ENCODE data around the gene OR52A5.

DNA sequence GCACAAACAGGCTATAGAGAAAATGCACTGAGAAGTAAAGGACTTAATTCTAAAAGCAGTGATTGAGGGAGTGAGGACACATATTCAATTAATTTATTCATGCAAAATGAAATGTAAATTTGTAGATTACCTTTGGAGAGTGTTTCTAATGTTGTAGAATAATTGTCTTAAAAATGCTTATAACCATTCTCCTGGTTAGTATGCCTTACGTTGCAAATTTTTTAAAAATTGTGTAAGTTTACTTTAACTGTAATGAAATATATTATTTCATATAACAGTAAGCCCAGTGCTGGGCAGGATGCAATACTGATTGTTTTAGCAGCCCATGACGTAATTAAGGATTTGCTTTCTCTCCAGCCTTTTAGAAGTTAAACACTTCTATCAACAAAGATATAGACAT lies 42.1 kb downstream of the OR52A5 start:
- TF ChIP-seq, protein P1, sequence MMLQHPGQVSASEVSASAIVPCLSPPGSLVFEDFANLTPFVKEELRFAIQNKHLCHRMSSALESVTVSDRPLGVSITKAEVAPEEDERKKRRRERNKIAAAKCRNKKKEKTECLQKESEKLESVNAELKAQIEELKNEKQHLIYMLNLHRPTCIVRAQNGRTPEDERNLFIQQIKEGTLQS (IDR thresholded peaks at IDR 0.05; ENCODE audit: borderline replicate concordance, extremely low read depth, low read depth, low read length), result no peak
- no peak for TF ChIP-seq POLR2AphosphoS5 (IDR thresholded peaks at IDR 0.05; ENCODE audit: low read length)
- no peak for TF ChIP-seq CTCF (IDR thresholded peaks at IDR 0.05 in 2 of 3, conservative IDR thresholded peaks at IDR 0.05 in 1 of 3; ENCODE audit: control insufficient read depth in 2 of 3, extremely low read depth in 1 of 3, insufficient read depth in 1 of 3, low read depth in 3 of 3, low read length in 3 of 3)
- no peak for TF ChIP-seq BRCA1 (IDR thresholded peaks at IDR 0.05; ENCODE audit: low read depth, low read length)
- no peak for TF ChIP-seq EP300 (IDR thresholded peaks at IDR 0.05; ENCODE audit: borderline replicate concordance in 1 of 2, control insufficient read depth in 1 of 2, low read depth in 2 of 2, low read length in 2 of 2)
- no peak for TF ChIP-seq TCF7 (IDR thresholded peaks at IDR 0.05; ENCODE audit: borderline replicate concordance)
- no peak for TF ChIP-seq HDGF (IDR thresholded peaks at IDR 0.05)
- no peak for TF ChIP-seq IRF3 (IDR thresholded peaks at IDR 0.05)
- no peak for TF ChIP-seq NR2C2 (IDR thresholded peaks at IDR 0.05; ENCODE audit: borderline replicate concordance, control insufficient read depth, insufficient read length, low read depth)
- TF ChIP-seq POLR2A (IDR thresholded peaks at IDR 0.05; ENCODE audit: low read depth, low read length), result no peak
- TF ChIP-seq LARP7 (IDR thresholded peaks at IDR 0.05), result no peak
- no peak for TF ChIP-seq ZSCAN29 (IDR thresholded peaks at IDR 0.05)
- TF ChIP-seq REST (IDR thresholded peaks at IDR 0.05; ENCODE audit: low read depth, low read length), result no peak
- TF ChIP-seq CREM (IDR thresholded peaks at IDR 0.05; ENCODE audit: low read depth), result no peak
